Measurements from ENCODE around the gene SIPA1L3. TPM values are rescaled to one million over a fixed set of nuclear protein-coding genes. Genes with fewer than 3 reads are reported as not detected.
A peak's percentile ranks its signal among the peaks of the same experiment; 100 is the strongest.

SIPA1L3 gene
- total RNA-seq, 6 donors from 2014 or later: 57.3 to 91.6 (median 69.4) TPM

DNA sequence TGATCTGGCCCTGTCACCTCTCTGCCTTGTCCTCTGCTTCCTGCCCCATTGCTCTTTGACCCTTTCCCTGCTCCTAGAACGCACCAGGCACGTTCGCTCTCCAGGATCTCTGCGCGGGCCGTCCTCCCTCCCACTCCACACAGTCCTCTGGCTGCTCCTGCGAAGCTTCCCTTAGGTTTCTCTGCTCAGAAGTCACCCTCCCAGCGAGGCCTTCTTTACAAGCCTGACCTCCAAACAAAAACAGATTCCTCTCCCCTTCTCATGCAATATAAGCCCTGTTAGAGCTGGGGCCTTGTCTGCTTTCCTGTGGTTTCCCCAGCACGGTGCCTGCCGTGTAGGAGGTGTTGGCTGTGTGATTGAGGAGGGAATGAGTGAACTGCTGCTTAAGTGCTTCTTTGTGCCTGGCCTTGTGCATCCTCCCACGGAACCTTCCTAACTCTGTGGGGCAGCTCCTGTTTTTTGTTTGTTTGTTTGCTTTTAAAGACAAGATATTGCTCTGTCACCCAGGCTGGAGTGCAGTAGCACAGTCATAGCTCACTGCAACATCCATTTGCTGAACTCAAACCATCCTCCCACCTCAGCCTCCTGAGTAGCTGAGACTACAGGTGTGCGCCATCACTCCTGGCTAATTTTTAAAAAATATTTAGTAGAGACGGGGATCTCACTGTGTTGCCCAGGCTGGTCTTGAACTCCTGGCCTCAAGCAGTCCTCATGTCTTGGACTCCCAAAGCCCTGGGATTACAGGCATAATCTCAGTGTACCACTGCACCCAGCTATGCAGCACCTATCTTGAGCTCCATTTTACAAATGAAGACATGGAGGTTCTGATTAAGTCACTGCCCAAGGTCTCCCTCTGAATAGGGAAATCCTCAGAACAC is 82.0 kb downstream of the SIPA1L3 start:
- no peaks in the 10 kb centered on the region for H3K36me3 ChIP-seq
- ATAC-seq (ENCODE audit: low FRiP score in 2 of 2): no peak
- H3K27ac ChIP-seq: no peak overlapping the region
- WGBS, 2 donors: 78 to 92% methylated on average over 13 of the region's 13 CpGs
- no peak overlapping the region for H3K4me3 ChIP-seq
- no peak for DNase-seq
- no peak for TF ChIP-seq EP300 (IDR thresholded peaks at IDR 0.05)
- TF ChIP-seq, protein P1, sequence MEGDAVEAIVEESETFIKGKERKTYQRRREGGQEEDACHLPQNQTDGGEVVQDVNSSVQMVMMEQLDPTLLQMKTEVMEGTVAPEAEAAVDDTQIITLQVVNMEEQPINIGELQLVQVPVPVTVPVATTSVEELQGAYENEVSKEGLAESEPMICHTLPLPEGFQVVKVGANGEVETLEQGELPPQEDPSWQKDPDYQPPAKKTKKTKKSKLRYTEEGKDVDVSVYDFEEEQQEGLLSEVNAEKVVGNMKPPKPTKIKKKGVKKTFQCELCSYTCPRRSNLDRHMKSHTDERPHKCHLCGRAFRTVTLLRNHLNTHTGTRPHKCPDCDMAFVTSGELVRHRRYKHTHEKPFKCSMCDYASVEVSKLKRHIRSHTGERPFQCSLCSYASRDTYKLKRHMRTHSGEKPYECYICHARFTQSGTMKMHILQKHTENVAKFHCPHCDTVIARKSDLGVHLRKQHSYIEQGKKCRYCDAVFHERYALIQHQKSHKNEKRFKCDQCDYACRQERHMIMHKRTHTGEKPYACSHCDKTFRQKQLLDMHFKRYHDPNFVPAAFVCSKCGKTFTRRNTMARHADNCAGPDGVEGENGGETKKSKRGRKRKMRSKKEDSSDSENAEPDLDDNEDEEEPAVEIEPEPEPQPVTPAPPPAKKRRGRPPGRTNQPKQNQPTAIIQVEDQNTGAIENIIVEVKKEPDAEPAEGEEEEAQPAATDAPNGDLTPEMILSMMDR (IDR thresholded peaks at IDR 0.05): no peak
- no peak for TF ChIP-seq POLR2AphosphoS5 (IDR thresholded peaks at IDR 0.05)
- TF ChIP-seq POLR2A (IDR thresholded peaks at IDR 0.05): no peak
- peaks cover 0 to 29% (median 17%) of the 10 kb centered on the region in 4 donors for H3K4me1 ChIP-seq
- no peaks in the 10 kb centered on the region for H3K9me3 ChIP-seq
- H3K27me3 ChIP-seq: no peaks in the 10 kb centered on the region

DNA sequence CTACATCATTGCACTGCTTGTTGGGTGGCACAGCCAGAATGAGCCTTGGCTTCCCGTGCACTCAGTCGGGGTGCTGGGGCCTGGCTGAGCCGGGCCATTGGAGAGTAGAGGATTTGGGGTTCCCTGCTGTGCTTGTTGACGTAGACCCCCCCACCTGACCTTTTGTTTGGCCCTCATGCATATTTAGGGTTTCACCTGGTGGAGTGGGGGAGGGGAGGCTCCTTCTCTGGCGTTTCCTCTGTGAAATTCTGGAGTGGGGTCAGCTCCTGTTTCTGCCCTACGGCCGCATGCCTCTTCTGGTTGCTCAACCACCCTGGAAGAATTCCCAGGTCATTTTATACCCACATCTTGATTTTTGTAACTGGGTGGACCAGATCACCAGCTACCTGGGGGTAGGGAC is 82.8 kb downstream of the SIPA1L3 start:
- WGBS, 2 donors: 65 to 90% methylated on average over 6 to 7 of the region's 7 CpGs
- Histone ChIP-seq H3K36me3 (no peaks in the 10 kb centered on the region), H3K27me3 (no peaks in the 10 kb centered on the region), H3K4me1 (peaks cover 0 to 33% (median 19%) of the 10 kb centered on the region in 4 donors), H3K27ac (peak overlapping the region in 1 of 4 donors; percentile 36), H3K9me3 (no peaks in the 10 kb centered on the region), H3K4me3 (no peak overlapping the region)
- ATAC-seq (ENCODE audit: low FRiP score in 2 of 2) (no peak), DNase-seq (peak in 1 of 2 donors; percentile 55)
- TF ChIP-seq, protein P1 (IDR thresholded peaks at IDR 0.05): no peak
- TF ChIP-seq EP300 (IDR thresholded peaks at IDR 0.05) (no peak), POLR2A (IDR thresholded peaks at IDR 0.05) (no peak), POLR2AphosphoS5 (IDR thresholded peaks at IDR 0.05) (no peak)

DNA sequence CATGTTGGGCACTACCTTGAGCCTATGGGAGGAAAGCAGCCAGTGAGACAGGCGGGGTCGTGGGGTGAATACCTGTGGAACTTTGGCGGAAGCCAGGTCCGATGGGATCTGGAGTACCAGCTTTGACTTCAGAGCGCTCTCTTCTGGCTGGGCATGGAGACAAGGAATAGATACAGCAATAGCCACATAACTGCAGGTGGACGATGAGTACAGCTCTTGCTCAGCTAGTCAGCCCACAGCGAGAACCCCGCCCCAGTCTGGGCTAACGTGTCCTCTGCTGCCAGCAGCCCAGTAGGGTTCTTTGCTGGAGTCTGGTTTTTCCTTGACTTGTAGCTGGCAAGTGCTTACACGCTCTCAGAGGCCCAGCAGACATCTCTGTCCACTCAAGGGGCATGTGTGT is 83.4 kb downstream of the SIPA1L3 start:
- ATAC-seq (ENCODE audit: low FRiP score in 2 of 2): peak; percentile 25 to 35
- peak in 1 of 2 donors; percentile 85 for DNase-seq
- 72 to 82% methylated on average over 9 to 10 of the region's 10 CpGs for WGBS, 2 donors

DNA sequence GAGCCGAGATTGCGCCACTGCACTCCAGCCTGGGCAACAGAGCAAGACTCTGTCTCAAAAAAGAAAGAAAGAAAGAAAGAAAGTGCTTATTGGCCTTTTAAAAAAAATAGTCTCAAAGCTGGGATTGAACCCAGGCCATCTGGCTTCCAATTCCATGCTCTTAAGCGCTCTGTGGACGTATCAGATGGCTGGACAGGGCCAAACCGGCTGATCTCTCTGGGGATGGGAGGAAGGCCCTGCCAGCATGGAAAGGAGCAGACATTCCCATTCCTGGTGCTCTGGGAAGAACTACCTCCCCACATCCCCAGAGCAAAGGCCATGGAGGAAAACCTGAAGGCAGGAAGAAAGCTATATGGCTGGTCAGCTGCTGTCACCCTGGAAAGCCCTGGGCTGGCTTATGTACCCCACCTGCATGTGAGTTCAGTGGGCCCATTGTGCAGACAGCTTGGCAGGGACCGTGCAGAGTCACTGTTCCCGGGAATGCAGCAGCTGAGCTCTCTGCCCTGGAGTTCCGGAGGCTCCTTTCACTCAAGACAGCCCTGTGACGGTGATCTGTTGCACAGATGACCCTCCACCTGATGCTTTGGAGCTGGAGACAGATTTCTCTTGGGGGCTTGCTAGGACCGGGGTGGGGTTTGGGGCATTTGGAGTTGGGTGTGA is 84.3 kb downstream of the SIPA1L3 start:
- H3K4me1 ChIP-seq: peaks cover 0 to 35% (median 17%) of the 10 kb centered on the region in 4 donors
- no peak overlapping the region for H3K4me3 ChIP-seq
- peak overlapping the region in 3 of 4 donors; percentile 23 to 63 (median 36) for H3K27ac ChIP-seq
- no peak for TF ChIP-seq EP300 (IDR thresholded peaks at IDR 0.05)
- no peak for DNase-seq
- ATAC-seq (ENCODE audit: low FRiP score in 2 of 2): peak in 1 of 2 donors; percentile 66
- WGBS, 2 donors: 80 to 90% methylated on average over 8 to 9 of the region's 10 CpGs
- H3K27me3 ChIP-seq: no peaks in the 10 kb centered on the region
- H3K36me3 ChIP-seq: no peaks in the 10 kb centered on the region
- no peaks in the 10 kb centered on the region for H3K9me3 ChIP-seq

More for the DNA sequence above, 83.4 kb downstream of the SIPA1L3 start:
- H3K9me3 ChIP-seq: no peaks in the 10 kb centered on the region
- no peaks in the 10 kb centered on the region for H3K27me3 ChIP-seq
- no peaks in the 10 kb centered on the region for H3K36me3 ChIP-seq
- TF ChIP-seq POLR2A (IDR thresholded peaks at IDR 0.05): no peak
- no peak for TF ChIP-seq EP300 (IDR thresholded peaks at IDR 0.05)
- TF ChIP-seq, protein P1 (IDR thresholded peaks at IDR 0.05): no peak
- no peak for TF ChIP-seq POLR2AphosphoS5 (IDR thresholded peaks at IDR 0.05)
- peak overlapping the region in 2 of 4 donors; percentile 36 to 63 for H3K27ac ChIP-seq
- H3K4me1 ChIP-seq: peaks cover 0 to 38% (median 19%) of the 10 kb centered on the region in 4 donors
- no peak overlapping the region for H3K4me3 ChIP-seq

DNA sequence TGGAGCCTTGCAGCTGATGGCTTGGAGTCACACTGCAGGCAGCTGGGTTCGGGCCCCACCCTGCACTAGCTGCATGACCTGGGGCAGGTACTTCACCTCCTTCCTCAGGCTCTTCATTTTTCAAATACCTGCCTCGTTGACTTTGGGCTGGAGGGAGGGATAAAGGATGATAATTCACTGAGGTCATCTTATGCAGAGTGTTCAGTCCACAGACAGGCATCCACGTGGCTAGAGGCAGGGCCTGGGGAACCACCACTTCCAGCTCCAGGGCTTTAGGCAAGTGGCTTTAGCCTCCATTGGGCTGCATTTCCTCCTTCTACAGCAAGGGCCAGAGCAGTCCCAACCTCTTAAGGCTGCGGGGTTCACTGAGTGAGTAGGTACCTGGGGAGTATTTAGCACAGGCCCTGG is 84.8 kb downstream of the SIPA1L3 start:
- Histone ChIP-seq H3K9me3 (no peaks in the 10 kb centered on the region), H3K4me1 (peaks cover 0 to 34% (median 15%) of the 10 kb centered on the region in 4 donors), H3K27me3 (no peaks in the 10 kb centered on the region), H3K36me3 (no peaks in the 10 kb centered on the region), H3K27ac (peak overlapping the region in 2 of 4 donors; percentile 23 to 63), H3K4me3 (no peak overlapping the region)
- no peak for TF ChIP-seq POLR2A (IDR thresholded peaks at IDR 0.05)
- TF ChIP-seq POLR2AphosphoS5 (IDR thresholded peaks at IDR 0.05): no peak
- TF ChIP-seq EP300 (IDR thresholded peaks at IDR 0.05): peak in 1 of 4 donors; percentile 16
- TF ChIP-seq, protein P1 (IDR thresholded peaks at IDR 0.05): peak in 2 of 6 experiments; percentile 7 to 44
- DNase-seq: peak in 1 of 2 donors; percentile 54
- peak; percentile 27 to 28 for ATAC-seq (ENCODE audit: low FRiP score in 2 of 2)
- 57 to 64% methylated on average over 4 of the region's 4 CpGs for WGBS, 2 donors

Data from upper lobe of left lung (tissue), 6 donors.